Muscle layer of colon (tissue), 2 donors: ENCODE results near the gene KANK2.
"Not testable (repeated sequence)": the region's sequence is repeated elsewhere in the genome, so short reads cannot be mapped to it uniquely, and the experiment has no call there.

Experiments used
- H3K27ac ChIP-seq: one replicate; pipeline ENCODE4 v1.7.0; 2013; ENCODE audit warnings: low read depth, mild to moderate bottlenecking, low read length, moderate library complexity
- H3K27me3 ChIP-seq, 2 donors: one replicate each; pipeline ENCODE4 v1.7.0; 2013; ENCODE audit warnings: low read length in 2 of 2, mild to moderate bottlenecking in 2 of 2; ENCODE audit not compliant: insufficient read depth in 2 of 2, control insufficient read depth in 1 of 2
- H3K36me3 ChIP-seq: one replicate; pipeline ENCODE4 v1.7.0; 2013; ENCODE audit warnings: mild to moderate bottlenecking, low read length; ENCODE audit not compliant: insufficient read depth
- H3K4me1 ChIP-seq: one replicate; pipeline ENCODE4 v1.7.0; 2013; ENCODE audit warnings: mild to moderate bottlenecking, low read length; ENCODE audit not compliant: insufficient read depth
- H3K4me3 ChIP-seq, 2 donors: one replicate each; pipeline ENCODE4 v1.7.0; 2013; ENCODE audit warnings: low read length in 2 of 2, low read depth in 1 of 2, mild to moderate bottlenecking in 1 of 2, moderate library complexity in 1 of 2
- H3K9ac ChIP-seq: one replicate; pipeline ENCODE4 v1.7.0; 2013; ENCODE audit warnings: low read length
- H3K9me3 ChIP-seq: one replicate; pipeline ENCODE4 v1.7.0; 2013; ENCODE audit warnings: mild to moderate bottlenecking, low read length
- donor health status: abdominal sarcoma.
- donor health status: Adenocarcinoma of cecum.

The KANK2 gene

DNA sequence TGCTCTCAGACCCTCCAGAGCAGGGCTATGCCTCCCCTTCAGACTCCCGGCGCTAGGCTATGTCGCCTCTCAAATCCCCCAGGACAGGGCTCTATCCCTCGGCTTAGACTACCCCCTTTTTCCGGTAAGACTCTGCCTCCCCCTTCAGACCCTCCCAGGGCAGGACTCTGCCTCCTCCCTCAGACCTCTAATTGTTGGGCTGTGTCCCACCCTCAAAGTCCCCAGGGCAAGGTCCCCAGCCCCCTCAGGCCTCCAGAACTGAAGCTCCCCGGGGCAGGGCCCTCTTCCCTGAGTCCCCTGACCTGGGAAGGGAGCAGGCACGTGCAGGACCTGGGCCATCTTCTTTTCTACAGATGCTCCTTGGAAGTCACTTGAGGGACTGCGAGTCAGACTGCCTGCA lies 3.2 kb downstream of the KANK2 start:
- Histone ChIP-seq H3K4me1 (peaks cover 74% of the 10 kb centered on the region), H3K9ac (peak overlapping the region; percentile 41), H3K4me3 (peak overlapping the region in 1 of 2 donors; percentile 97), H3K27ac (peak overlapping the region; percentile 92), H3K9me3 (no peaks in the 10 kb centered on the region), H3K36me3 (peaks cover 32% of the 10 kb centered on the region), H3K27me3 (no peaks in the 10 kb centered on the region)

DNA sequence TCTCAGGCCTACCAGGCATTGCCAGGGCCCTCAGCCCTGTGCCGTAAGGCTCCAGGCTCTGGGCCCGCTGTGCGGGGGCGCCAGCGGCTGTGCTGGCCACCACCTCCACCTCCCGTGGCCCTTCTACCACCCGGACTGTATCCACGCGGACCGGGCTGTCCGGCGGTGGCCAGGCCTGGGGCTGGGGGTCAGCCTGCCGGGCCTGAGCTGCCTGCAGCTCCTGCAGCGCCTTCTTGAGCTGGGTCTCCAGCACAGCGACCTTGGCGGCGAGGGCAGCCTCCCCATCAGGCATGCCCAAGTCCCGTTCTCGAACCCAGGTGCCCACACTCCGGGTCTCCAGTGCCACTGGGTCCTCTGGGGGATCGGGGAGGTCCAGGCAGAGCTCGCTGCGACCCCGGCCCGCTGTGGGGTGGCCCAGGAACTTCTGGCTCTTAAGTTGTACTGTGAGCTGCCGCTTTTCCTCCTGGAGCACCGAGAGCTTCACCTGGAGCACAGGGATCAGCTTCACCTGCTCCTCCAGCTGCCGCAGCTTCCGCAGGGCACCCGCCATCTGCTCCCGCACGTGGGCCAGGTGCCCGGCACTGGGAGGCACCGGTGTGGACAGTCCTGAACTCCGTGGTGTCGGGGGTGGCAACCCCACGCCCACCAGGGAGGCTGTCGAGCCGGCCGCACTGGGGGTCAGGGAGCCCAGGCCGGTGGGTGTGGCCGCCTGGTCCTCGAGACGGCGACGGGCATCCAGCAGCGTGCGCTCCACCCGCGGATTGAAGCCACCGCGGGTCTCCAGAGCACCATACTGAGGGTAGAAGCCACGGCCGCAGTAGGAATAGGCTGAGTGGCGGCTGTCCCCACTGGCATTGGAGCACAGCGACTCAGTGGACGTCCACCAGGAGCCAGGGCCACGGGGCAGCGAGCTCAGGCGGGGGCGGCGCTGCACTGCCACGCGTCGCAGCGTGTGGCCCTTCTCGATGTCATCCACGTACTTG lies 4.1 kb downstream of the KANK2 start:
- Histone ChIP-seq H3K9me3 (no peaks in the 10 kb centered on the region), H3K36me3 (peaks cover 39% of the 10 kb centered on the region), H3K27me3 (no peaks in the 10 kb centered on the region), H3K4me1 (peaks cover 73% of the 10 kb centered on the region), H3K4me3 (peak overlapping the region in 1 of 2 donors; percentile 97), H3K27ac (peak overlapping the region; percentile 92), H3K9ac (peak overlapping the region; percentile 21)

DNA sequence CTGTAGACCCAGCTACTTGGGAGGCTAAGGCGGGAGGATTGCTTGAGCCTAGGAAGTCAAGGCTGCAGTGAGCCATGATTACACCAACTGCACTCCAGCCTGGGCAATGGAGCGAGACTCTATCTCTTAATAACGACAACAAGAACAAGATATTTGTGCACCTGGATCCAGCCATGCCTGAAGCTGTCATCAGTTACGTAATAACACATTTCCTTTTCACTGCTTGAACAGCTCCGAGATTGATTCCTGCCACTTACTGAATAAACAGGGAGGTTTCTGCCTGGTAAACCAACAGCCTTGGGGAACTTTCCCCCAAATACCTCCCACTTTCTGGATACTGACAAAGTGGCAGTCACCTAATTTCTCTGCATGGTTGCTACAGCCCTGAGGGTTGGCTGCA lies 5.4 kb downstream of the KANK2 start:
- Histone ChIP-seq H3K4me3 (no peak overlapping the region), H3K4me1 (peaks cover 82% of the 10 kb centered on the region), H3K36me3 (peaks cover 50% of the 10 kb centered on the region)

DNA sequence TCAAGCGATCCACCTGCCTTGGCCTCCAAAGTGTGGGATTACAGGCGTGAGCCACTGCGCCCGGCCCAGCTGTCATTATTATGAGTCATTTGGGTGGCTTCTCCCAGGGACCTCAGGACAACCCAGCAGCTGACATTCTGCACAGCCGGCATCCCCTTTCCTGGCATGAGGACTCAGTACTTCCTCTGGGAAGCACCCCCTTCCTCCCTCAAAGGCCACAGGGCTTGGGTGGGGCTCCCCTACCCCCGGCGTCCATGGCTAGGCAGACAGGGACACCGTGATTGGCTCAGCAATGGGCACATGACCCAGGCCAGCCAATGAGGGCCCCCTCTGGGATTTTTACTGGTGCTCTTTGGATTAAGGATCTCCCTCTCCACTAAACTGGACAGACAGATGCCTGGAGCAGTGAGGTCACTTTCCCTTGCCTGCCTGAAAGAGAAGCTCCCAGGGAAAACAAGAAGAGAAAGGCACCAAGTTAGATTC lies 6.0 kb downstream of the KANK2 start:
- H3K36me3 ChIP-seq: peaks cover 56% of the 10 kb centered on the region
- H3K27ac ChIP-seq: peak overlapping the region; percentile 40
- no peak overlapping the region for H3K4me3 ChIP-seq
- no peak overlapping the region for H3K9ac ChIP-seq
- no peaks in the 10 kb centered on the region for H3K9me3 ChIP-seq
- H3K4me1 ChIP-seq: peaks cover 88% of the 10 kb centered on the region
- no peaks in the 10 kb centered on the region for H3K27me3 ChIP-seq

More for the DNA sequence above, 5.4 kb downstream of the KANK2 start:
- H3K27ac ChIP-seq: peak overlapping the region; percentile 40
- no peaks in the 10 kb centered on the region for H3K27me3 ChIP-seq
- H3K9me3 ChIP-seq: no peaks in the 10 kb centered on the region
- H3K9ac ChIP-seq: no peak overlapping the region

DNA sequence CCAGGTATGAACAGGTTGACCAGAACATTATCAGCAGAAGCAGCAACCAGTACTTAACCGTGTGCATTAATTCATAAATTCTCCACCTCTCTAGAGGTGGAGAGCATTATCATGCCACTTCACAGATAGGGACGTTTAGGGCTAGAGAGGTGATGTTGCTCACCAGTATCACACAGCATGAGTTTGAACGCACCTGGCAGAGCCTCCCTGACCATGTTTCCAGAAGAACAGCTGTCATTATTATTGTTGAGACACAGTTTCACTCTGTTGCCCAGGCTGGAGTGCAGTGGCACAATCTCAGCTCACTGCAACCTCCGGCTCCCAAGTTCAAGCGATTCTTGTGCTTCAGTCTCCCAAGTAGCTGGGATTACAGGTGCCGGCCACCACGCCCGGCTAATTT lies 6.8 kb downstream of the KANK2 start:
- Histone ChIP-seq H3K36me3 (peaks cover 61% of the 10 kb centered on the region), H3K9me3 (no peaks in the 10 kb centered on the region), H3K27ac (peak overlapping the region; percentile 75), H3K27me3 (no peaks in the 10 kb centered on the region), H3K4me3 (no peak overlapping the region), H3K4me1 (peaks cover 94% of the 10 kb centered on the region), H3K9ac (peak overlapping the region; percentile 27)

DNA sequence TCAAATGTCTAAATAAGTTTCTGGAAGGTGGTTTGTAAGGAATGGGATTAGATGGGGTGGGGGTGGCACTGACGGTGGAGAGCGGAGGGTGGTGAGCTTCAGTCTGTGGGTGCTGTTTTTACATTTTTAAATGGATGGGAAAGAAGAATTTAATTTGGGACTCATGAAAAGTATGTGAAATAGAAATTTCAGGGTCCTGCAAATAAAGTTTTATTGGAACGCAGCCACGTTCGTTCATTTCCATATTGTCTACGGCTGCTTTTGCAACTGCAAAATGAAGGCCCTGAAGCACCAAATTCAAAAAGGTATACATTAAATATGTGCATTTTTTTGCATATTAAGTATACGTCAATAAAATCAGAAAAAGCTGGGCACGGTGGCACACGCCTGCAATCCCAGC lies 9.9 kb downstream of the KANK2 start:
- H3K36me3 ChIP-seq: peaks cover 67% of the 10 kb centered on the region

DNA sequence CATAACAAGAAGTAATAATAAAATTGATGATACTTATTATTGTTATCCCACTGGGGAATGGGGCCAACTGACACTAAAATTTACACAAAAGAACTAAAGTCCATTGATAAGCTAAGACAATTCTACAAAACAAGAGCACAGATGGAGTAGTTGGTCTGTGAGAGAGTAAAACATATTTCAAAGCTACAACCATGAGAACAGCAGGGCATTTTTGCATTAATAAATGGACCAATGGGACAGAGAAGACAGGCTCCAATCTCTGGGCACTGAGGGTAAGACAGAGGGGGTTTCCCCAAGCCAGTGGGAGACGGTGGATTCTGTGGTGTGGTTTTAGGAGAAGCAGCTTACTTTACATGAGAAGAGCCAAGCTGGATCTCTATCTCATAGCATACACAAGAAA lies 14.4 kb downstream of the KANK2 start:
- peaks cover 68% of the 10 kb centered on the region for H3K4me1 ChIP-seq
- H3K27ac ChIP-seq: no peak overlapping the region
- peaks cover 61% of the 10 kb centered on the region for H3K36me3 ChIP-seq

More for the DNA sequence above, 9.9 kb downstream of the KANK2 start:
- Histone ChIP-seq H3K9me3 (no peaks in the 10 kb centered on the region), H3K4me1 (peaks cover 80% of the 10 kb centered on the region), H3K9ac (no peak overlapping the region), H3K4me3 (no peak overlapping the region), H3K27ac (peak overlapping the region; percentile 61), H3K27me3 (no peaks in the 10 kb centered on the region)

DNA sequence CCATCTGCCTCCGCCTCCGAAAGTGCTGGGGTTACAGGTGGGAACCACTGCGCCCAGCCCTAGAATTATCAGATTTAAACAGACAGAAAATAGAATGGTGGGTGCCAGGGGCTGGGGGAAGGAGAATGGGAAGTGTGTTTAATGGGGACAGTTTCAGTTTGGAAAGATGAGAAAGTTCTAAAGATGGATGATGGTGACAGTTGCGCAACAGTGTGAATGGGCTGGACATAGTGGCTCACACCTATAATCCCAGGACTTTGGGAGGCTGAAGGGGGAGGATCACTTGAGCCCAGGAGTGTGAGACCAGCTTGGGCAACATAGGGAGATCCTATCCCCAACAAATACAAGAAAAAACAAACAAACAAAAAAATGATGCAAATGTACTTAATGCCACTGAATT lies 15.9 kb downstream of the KANK2 start:
- no peaks in the 10 kb centered on the region for H3K9me3 ChIP-seq
- H3K27ac ChIP-seq: no peak overlapping the region
- H3K36me3 ChIP-seq: peaks cover 61% of the 10 kb centered on the region
- no peak overlapping the region for H3K4me3 ChIP-seq
- H3K9ac ChIP-seq: no peak overlapping the region
- H3K27me3 ChIP-seq: no peaks in the 10 kb centered on the region
- H3K4me1 ChIP-seq: peaks cover 53% of the 10 kb centered on the region

More for the DNA sequence above, 14.4 kb downstream of the KANK2 start:
- no peak overlapping the region for H3K4me3 ChIP-seq
- H3K9me3 ChIP-seq: no peaks in the 10 kb centered on the region
- no peak overlapping the region for H3K9ac ChIP-seq
- no peaks in the 10 kb centered on the region for H3K27me3 ChIP-seq

DNA sequence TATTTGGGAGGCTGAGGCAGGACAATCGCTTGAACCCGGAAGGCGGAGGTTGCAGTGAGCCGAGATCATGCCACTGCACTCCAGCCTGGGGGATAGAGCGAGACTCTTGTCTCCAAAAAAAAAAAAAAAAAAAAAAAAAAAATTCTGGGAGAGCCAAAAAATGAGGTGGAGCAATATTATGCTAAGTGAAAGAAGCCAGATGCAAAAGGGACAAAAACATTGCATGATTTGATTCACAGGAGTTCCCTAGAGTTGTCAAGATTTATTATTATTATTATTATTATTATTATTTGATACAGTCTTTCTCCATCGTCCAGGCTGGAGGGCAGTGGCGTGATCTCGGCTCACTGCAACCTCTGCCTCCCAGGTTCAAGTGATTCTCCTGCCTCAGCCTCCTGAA lies 16.4 kb downstream of the KANK2 start:
- not testable (repeated sequence) for H3K9ac ChIP-seq, H3K9me3 ChIP-seq, H3K4me3 ChIP-seq, H3K27me3 ChIP-seq
- Histone ChIP-seq H3K27ac (peak overlapping the region; percentile 80), H3K4me1 (peaks cover 48% of the 10 kb centered on the region), H3K36me3 (peaks cover 64% of the 10 kb centered on the region)

DNA sequence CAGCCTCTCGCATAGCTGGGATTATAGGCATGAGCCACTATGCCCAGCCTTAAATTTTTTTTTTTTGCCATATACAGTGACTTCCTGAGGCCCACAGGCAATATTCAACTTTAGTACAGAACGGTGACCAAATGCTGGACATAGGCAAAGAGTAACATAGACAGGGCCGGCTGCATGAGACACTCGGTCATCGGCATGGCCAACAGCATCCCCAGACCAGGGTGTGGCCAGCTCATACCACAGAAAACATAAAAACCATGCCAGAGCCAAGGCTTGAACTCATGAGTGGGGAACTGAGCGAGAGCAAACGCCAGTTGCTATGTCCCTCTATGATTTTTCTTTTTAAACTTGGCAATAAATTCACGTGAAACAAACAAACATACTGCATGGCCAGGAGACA lies 17.0 kb downstream of the KANK2 start:
- H3K4me1 ChIP-seq: peaks cover 43% of the 10 kb centered on the region
- H3K27ac ChIP-seq: peak overlapping the region; percentile 80
- H3K4me3 ChIP-seq: no peak overlapping the region
- H3K9me3 ChIP-seq: no peaks in the 10 kb centered on the region
- no peak overlapping the region for H3K9ac ChIP-seq
- H3K36me3 ChIP-seq: peaks cover 64% of the 10 kb centered on the region
- H3K27me3 ChIP-seq: no peaks in the 10 kb centered on the region

DNA sequence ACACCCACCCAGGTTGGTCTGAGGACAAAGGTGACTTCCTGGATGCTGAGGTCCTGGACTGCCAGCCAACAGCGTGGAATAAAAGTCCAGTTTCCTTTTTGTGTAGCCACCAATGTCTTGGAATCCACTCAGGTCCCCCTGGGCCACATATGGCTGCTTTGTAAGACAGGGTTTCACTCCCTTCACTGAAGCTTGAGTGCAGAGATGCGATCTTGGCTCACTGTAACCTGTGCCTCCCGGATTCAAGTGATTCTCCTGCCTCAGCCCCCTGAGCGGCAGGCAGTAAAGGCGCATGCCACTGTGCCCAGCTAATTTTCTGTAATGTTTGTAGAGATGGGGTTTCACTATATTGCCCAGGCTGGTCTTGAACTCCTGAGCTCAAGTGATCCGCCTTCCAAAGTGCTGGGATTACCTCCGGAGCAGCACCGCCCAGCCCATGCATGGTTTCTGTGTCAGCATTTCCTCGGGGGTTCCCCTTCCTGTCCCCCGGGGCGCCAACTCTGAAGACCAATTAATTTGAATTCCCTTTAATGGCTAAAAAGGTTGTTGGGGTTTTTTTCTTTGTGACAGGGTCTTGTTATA lies 17.5 kb downstream of the KANK2 start:
- peak overlapping the region in 1 of 2 donors; percentile 14 for H3K4me3 ChIP-seq
- H3K4me1 ChIP-seq: peaks cover 37% of the 10 kb centered on the region
- peak overlapping the region; percentile 49 for H3K9ac ChIP-seq
- H3K36me3 ChIP-seq: peaks cover 60% of the 10 kb centered on the region
- H3K9me3 ChIP-seq: no peaks in the 10 kb centered on the region
- no peaks in the 10 kb centered on the region for H3K27me3 ChIP-seq
- H3K27ac ChIP-seq: peak overlapping the region; percentile 80
